GM21390 (cell line): ENCODE data around the gene ODF4.
"Not testable (repeated sequence)": the region's sequence is repeated elsewhere in the genome, so short reads cannot be mapped to it uniquely, and the experiment has no call there.

Experiments used
- ATAC-seq: cut with Tn5 transposase; IDR thresholded peaks from one replicate; pipeline ENCODE4 v1.9.1; 2021; ENCODE audit not compliant: unreplicated experiment

Gene ODF4

DNA sequence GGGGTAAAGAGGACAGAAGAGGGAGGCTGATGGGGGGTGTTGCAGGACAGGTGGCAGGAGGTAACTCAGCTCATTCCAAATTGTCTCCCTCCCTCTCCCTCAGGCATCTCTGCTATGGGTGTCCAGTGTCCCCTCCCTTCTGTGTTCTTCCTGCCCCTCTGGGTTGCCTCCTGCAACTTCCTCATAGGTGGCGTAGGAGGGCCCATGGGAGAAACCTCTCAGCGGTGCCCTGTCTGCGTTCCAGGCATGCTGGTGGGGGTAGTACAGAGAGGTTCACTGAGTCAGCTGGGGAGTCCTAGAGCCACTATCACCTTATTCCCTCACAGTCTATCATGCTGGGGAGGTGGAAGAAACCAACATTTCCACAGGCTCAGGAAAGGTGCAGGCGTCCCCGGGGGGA, 14.7 kb upstream of the ODF4 start:
- ATAC-seq, result no peak

DNA sequence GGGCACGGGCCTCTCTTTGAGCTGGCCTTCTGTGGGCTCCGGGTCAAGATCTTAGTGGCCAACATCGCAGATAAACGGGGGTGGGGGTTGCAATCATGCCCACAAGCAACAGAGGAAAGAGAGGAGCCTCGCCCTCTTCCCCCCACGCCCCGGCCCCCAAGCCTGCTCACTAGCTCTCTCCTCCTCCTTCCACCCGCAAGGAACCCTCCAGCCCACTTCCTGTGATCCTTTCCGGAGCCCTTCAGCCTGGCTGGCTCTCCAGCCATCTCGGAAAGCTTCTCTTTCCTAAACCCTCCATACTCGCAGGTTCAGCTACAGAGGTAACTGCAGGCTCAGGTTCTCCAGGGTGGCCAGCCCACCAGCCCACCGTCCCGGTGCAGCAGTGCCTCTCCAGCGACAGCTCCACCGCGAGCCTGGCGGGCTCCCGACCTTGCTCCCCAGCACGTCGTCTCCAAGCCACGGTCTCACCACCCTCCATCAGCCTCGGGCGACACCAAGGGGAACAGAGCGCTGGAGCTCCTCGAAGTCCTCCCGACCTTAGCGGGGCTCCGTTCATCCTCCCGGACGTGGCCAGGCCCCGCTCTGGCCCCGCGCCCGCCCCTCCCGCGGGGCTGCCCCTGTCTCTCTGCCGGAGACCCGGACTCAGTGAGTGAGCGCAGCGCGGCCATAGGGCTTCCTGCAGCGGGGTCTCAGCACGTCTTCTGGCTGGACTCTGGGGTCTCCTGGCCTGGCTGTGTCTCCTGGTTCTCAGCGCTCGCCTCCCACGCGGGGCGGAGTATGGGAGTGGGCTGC, 12.9 kb upstream of the ODF4 start:
- no peak for ATAC-seq

DNA sequence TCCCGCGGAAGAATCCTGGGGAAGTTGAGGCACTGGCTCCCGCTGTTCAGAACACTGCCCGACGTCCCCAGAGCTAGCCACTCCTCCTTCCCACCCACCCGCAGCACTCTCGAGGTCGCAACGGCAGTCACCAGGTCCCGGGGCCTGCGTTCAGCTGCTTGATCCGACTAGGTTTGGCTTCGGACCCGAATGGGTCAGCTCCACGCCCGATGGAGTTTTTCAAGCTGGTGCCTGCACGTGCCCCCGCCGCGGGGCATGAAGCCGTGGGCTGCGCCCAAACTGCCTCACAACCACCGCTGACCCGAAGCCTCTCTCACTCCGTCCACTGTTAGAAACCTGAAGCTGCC, 12.4 kb upstream of the ODF4 start:
- no peak for ATAC-seq

DNA sequence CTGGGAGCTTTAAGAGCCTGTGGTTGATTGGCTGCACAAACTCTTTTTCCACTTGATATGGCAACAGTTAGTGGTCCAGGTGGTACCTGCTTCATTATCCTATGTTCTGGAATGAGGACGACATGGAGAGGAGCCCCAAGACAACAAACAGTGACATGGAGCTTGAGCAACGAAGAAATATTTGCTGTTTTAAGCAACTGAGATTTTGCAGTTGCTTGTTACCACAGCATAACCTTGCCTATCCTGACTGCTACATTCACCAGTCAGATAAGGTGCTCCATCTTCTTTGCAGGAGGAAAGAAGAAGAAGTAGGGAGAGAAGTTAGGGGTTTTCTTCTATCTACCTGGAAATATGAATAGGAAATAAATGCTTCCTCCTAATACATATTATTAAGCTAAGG, 7.5 kb upstream of the ODF4 start:
- ATAC-seq, result no peak

DNA sequence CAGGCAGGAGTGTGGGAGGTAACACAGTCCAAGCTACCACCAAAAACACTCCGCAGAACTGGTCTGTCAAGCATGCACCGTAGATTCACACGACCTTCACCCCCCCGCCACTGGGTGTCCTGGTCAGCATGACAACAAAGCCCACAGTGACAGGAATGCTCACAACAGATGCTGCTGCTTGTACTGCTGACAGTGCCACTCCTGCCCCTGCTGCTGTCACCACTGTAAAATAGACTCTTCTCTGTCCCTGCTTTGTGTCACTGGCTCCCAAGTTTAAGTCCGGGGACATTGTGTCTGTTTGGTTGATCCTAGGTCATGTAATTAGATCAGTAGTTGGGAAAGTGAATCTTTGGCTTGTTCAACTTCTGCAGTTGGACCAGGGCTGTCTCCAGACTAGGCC, 7.0 kb upstream of the ODF4 start:
- no peak for ATAC-seq

DNA sequence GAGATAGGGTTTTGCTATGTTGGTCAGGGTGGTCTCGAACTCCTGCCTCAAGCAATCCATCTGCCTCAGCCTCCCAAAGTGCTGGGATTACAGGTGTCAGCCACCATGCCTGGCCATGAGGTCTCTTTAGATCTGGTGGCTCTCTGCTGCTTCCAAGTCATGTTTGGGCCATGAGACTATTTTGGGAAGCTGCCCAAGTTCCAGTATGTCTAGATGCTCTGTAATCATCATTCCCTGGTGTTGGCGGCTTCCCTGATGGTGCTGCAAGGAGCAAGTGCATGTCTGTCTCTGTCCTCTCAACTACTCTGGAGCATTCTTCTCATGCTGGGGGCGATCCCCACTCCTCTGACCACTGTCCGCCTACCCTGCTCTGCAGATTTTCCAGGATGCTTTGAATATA, 6.4 kb upstream of the ODF4 start:
- no peak for ATAC-seq

DNA sequence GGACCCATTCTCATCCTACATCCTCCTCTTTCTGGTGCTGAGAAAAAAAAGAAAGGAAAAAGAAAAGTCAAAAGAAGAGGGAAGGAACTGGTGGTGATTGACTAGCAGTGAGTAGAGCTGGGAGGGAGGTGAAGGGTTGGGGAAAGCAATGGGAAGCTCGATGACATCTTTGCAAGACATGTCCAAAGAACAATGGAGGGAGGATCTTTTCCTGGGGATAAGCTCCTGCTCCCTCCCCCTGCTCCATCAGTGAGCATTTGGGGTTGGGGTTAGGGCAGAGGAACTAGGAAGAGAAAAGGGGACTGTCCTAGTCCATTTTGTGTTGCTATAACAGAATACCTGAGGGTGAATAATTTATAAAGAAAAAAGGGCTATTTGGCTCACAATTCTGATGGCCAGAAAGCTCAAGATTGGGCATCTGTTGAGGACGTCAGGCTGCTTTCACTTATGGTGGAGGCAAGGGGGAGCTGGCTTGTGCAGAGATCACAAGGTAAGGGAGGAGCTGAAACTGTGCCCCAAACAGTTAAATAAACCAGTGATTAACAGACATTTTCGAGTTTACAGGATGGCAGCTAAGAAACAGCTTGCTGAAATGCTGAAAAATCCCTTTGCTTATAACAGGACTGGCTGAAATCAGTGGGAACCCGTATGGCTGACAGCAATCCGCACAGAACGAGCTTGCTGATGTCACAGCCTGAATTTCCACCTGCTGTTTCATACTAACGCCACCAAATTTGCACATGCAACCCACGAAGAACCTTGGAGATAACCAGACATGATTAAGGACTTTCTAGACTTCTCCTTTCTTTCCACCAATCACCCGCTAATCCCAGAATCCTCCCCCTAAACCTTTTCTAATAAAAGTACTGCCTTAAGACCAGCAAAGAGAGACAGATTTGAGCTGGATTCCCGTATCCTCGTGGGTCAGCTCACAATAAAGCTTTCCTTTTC, 1.6 kb upstream of the ODF4 start:
- no peak for ATAC-seq

DNA sequence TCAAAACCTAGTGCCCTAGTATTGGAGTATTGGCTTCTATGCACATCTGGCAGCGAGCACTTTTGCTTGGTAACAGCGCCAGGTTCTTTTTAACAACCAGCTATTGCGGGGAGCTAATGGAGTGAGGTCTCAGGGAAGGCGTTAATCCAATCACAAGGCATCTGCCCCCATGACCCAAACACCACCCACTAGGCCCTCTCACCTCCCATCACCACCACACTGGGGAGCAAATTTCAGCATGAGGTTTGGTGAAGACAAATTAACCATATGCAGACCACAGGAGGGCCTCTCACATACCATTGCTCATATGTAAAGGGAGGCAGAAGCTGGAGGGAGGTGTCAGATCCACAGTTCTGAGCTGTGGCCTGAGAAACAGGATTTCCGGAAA, 893 bp upstream of the ODF4 start:
- ATAC-seq, result no peak

DNA sequence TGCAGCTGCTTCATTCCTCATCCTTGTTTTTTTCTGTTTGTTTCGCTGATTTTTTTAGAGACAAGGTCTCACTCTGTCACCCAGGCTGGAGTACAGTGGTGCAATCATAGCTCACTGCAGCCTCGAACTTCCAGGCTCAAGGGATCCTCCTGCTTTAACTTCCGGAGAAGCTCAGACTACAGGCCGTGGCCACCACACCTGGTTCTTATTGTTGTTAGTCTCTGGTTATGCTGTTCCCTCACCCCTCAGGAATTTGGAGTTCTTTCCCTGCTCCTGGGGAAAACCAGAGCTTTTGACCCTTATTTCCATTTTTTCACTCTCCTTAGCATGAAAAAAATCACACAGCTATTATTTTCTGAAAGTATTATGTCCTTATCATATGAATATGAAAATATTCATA, 1.8 kb downstream of the ODF4 start:
- no peak for ATAC-seq

DNA sequence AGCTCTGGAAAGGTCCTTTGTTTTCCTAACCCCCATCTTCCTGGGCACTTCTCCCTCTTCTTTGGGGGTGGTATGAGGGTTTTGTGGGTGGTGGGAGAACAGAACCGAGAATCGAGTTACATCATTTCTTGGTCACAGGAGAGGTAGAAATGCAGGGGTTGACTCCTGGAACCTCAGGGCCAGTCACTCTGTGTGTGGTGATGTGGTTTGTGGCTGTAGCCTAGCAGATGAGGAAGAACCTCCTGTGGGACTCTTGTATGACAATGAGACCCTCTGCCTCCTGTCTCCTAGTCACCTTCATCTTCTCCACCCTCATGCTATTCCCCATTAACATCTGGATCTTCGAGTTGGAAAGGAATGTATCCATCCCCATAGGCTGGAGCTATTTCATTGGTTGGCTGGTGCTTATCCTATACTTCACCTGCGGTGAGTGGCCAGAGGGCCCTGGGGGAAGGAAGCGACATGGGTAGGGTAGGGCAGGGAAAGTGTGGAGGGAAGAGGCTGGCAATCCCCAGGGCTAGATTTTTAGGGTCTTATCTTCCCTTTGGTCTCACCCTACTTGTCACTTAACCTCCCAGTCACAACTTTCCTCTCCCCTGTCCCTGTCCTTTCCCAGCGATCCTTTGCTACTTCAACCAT, 5.5 kb downstream of the ODF4 start:
- ATAC-seq, result no peak

DNA sequence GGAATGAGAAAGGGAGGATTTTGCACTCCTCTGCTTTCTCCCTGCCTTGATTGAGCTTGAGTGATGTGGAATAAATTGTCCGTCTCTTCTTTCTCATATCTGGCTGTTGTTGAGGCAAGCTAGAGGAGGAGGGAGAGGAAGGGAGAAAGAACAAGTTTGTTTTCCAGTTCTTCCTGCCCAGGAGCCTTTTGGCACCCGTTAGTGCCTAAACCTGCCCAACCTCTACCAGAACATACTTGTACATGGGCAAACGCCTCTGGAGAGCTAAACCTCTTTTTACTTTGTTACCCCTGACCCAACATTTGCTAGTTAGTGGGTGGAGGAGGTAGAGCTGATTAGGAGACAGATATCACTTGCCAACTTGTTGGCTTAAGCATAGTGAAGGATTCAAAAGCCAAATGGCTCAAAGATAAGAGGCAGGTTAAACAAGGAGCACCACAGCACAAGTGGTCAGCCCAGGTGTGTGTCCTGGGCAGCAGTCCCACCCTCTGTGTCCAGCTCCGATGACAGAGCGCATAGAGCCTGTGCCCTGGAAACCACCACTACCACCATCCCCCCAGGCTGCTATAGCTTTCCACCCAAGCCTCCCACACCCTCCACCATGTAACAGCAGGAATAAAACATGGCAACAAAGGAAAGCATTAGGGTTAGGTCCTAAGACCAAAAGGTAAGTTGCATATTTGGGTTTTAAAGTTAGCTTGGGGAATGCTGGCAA, 6.5 kb downstream of the ODF4 start:
- no peak for ATAC-seq

DNA sequence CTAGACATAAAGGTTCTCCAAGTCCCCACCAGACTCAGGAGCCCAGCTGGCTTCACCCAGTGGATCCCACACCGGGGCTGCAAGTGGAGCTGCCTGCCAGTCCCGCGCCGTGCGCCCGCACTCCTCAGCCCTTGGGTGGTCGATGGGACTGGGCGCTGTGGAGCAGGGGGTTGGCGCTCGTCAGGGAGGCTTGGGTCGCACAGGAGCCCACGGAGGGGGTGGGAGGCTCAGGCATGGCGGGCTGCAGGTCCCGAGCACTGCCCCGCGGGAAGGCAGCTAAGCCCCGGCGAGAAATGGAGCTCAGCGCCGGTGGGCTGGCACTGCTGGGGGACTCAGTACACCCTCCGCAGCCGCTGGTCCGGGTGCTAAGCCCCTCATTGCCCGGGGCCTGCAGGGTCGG, 7.4 kb downstream of the ODF4 start:
- not testable (repeated sequence) for ATAC-seq

DNA sequence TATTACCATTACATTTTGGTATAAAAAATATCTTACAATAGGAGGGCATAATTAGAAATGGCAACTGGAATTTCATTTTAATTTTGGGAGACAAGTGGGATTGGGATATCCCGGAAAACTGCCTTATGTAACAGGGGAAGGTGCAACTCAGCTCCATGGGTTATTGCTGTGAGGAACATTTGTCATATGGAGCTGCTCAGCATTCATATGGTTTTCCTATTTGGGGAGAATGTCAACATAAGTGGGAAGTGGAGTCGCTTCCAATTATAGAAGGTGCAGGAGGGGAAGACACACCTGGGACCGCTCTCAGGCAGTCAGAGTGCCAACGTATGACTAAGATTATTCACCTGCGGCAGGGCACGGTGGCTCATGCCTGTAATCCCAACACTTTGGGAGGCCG, 10.7 kb downstream of the ODF4 start:
- ATAC-seq, result no peak

DNA sequence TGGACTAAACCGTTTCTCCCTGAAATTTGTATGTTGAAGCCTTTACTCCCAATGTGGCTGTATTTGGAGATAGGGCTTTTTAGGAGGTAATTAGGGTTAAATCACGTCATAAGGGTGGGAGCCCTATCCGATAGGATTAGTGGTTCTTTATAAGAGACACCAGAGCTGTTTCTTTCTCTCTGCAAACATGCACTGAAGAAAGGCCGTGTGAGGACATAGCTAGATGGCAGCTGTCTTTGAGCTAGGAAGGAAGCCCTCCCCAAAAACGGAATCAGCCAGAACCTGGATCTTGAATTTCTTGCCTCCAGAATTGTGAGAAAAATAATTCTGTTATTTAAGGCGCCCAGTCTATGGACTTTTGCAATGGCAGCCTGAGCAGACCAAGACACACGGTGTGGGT, 14.1 kb downstream of the ODF4 start:
- ATAC-seq, result no peak

DNA sequence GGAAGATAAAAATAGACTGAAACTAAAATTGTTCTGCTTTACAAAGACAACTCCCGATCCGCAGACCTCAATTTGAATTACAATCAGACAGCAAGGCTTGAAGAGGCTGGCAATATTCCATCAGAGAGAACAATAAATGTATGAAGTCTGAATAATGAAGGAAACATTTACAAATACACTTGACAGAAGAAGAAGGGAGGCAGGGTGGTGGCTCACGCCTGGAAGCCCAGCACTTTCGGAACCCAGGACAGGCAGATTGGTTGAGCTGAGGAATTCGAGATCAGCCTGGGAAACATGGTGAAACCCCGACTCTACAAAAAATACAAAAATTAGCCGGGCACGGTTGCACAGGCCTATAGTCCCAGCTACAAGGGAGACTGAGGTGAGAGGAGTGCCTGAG, 14.6 kb downstream of the ODF4 start:
- ATAC-seq, result no peak

DNA sequence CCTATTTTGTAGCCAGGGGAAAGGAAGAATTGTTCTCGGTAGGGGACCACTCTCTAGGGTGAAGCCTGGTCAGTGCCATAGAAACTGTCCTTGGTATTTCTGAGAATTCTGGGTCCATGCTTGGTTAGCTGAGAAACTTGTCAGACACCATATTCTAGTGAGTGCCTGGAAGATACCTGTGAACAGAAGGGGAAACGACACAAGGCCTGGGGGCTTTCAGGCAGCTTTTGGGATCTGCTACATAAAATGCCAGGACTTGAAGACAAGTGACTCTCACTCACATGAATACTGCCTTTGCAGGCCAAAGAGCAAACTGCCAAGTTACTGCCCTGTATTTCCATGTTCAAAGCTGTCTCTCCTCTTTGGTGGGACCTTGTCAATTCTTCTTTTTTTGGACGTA, 18.3 kb downstream of the ODF4 start:
- ATAC-seq, result no peak

DNA sequence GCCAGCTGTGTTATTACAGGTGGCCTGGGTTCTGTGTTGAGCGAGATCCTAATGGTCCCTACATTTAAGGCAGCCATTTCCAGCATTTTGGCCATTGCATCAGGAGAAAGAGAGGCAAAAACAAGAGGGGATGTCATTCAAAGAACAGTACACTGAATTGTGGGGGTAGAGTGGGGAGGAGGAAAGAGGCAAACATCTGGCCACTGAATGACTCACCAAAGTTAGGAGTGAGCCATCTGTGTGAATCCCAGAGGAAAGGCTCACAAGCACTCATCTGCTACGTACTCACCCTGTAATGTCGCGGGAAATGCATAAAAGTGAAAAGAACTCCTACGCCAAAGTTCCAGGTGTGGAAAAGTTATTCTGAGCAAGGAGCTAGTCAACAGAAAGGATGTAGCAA, 20.1 kb downstream of the ODF4 start:
- no peak for ATAC-seq

DNA sequence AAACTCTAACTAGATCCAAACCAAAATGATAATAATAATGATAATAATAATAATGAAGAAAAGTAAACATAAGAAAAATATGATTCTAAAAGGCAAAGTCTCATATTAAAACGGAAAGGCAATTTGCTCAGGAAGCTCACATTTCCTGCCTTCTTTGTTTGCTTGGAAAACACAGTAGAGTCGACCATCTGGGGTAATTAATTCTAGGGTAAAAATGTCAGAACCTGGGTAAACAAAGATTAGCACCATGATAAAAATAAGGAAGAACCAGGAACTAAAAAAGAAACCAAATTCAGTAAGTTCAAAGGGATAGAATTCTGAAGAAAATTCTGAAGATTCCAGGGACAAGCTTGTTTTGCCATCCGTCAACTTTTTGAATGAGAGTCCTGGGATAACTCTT, 20.6 kb downstream of the ODF4 start:
- no peak for ATAC-seq

DNA sequence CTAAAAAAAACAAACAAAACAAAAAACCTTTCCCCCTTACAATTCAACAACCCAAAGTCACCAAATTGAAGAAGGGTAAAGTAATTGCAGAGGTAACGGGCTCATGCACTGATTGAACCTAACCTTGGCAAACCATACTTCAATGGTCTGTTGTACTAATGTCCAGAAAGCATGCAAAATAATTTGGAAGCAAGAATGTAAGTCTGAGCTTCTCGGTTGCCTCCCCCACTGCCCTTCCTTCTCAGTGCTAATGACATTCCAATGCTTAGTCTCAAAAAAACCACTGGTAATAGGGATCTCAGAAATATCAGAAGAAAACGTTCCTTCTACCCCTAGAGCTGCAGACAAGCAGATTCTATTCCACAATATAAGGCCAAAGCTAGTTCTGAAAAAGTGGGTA, 21.1 kb downstream of the ODF4 start:
- no peak for ATAC-seq

DNA sequence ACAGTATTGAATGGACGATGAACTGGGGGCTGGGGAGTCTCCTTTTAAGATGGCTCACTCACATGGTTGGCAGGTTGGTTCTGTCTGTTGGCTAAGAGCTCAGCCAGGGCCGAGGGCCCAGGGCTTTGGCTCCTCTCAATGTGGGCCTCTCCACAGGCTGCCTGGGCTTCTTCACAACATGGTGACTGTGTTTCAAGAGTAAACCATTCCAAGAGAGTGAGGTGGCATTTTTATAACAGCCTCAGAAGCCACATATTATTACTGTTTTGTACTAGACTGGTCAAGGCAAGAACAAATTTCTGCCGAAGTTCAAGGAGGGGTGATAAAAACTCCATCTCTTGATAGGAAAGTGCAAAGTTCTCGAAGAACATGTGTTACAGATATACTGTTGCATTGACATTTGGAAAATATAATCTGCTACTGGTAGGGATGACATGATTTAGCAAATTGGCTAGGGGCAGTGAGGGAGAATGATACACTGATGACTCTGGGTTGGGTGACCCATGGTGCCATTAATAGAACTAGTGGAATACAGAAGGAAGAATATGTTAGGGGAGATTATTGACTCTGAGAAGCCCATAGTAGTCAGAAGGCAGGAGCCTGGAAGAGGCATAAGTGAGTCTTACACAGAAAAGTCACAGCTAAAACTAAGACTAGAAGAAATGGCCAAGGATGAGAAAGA, 23.2 kb downstream of the ODF4 start:
- ATAC-seq, result no peak

DNA sequence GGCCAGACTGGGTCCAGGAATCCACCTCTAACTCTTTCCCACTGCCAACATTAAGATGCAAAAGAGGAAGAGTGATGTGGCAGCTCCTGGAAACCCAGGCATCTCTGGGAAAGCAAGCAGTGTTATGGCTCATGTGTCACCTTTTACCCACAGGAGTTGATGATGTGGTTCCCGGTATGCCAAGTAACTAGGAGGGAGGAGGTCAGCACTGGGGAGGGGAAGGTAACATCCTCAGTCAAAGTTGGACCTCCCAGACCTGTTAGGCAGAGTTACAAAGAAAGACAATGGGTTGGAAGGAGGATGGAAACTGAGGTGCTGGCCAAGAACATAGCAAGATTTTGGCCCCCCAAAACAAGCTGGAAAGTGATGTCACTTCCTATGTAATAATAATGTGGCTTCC, 25.5 kb downstream of the ODF4 start:
- no peak for ATAC-seq
